GM12875 (cell line): Measurements from ENCODE around the gene FAM135A.

Source experiments
- H3K4me3 ChIP-seq: one replicate; pipeline ENCODE4 v1.5.1; 2011; ENCODE audit warnings: low read depth, low read length, control low read depth
- TF ChIP-seq, protein P1 (sequence below): IDR thresholded peaks from 2 replicates; pipeline ENCODE4 v1.5.1; 2011; ENCODE audit warnings: low read depth, mild to moderate bottlenecking, control low read depth, inconsistent platforms, low read length, moderate library complexity, borderline replicate concordance; ENCODE audit not compliant: insufficient read depth

FAM135A gene

DNA sequence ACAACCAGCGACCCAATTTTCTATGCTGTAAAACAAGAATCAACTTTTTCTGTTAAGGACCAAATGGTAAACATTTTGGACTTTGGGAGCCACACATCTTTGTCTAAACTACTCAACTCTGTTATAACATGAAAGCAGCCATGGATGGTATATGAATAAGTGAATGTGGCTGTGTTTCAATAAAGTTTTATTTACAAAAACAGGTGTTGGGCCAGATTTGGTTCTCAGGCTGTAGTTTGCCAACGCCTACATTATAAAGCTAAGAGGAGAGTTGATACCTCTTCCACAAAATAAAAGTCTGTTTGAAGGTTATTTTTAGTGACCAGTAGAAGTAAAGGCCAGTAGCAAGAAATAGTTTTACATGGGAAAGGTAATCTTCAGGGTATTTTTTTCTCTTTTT, 93.0 kb downstream of the FAM135A start:
- TF ChIP-seq, protein P1, sequence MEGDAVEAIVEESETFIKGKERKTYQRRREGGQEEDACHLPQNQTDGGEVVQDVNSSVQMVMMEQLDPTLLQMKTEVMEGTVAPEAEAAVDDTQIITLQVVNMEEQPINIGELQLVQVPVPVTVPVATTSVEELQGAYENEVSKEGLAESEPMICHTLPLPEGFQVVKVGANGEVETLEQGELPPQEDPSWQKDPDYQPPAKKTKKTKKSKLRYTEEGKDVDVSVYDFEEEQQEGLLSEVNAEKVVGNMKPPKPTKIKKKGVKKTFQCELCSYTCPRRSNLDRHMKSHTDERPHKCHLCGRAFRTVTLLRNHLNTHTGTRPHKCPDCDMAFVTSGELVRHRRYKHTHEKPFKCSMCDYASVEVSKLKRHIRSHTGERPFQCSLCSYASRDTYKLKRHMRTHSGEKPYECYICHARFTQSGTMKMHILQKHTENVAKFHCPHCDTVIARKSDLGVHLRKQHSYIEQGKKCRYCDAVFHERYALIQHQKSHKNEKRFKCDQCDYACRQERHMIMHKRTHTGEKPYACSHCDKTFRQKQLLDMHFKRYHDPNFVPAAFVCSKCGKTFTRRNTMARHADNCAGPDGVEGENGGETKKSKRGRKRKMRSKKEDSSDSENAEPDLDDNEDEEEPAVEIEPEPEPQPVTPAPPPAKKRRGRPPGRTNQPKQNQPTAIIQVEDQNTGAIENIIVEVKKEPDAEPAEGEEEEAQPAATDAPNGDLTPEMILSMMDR = no peak
- H3K4me3 ChIP-seq = no peak overlapping the region

DNA sequence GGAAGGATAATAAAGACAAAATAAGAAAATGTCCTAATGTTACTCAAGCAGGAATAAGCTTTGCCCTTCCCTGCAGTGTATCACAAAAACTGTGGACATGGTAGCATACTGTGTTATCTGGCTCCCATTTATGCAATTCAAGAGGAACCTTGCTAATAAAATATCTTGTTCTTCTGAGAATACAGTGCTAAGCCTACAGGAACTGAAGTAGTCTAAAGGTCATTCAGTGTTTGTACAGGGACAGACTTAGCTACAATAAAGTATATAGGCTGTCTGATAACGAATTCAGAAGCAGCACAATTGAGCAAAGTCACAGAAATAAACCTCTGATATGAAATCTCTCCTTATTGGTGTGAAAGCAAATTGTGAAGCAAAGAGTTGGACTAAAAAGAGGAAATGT, 93.9 kb downstream of the FAM135A start:
- H3K4me3 ChIP-seq = no peak overlapping the region
- TF ChIP-seq, protein P1 = no peak

DNA sequence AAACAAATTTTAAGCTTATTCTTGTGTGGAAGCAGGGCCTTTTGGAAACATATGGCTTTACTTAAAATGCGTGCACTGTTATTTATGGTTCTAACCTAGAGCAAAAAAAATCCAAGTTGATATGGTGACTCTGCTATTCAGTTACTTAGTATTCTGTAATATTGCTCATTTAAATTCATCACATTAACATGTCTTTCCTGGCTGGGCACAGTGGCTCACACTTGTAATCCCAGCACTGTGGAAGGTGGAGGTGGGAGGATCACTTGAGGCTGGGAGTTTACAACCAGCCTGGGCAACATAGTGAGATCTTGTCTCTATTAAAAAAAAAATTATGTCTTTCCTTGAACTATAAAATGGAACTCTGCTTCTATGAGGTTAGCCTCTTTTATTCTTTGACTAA, 95.6 kb downstream of the FAM135A start:
- no peak overlapping the region for H3K4me3 ChIP-seq
- TF ChIP-seq, protein P1 = no peak

DNA sequence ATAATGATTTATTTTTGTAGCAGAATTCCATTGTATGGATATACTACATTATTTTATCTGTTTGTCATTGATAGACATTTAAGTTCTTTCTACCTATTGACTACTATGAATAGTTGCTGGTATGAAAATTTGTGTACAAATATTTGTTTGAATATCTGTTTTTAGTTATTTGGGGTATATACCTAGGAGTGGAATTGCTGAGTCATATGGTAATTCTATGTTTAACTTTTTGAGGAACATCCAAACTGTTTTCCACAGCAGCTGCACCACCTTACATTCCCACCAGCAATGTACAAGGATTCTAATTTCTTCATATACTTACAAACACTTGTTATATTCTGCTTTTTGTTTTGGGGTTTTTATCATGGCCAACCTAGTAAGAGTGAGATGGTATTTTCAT, 97.3 kb downstream of the FAM135A start:
- H3K4me3 ChIP-seq = no peak overlapping the region
- TF ChIP-seq, protein P1 = no peak

DNA sequence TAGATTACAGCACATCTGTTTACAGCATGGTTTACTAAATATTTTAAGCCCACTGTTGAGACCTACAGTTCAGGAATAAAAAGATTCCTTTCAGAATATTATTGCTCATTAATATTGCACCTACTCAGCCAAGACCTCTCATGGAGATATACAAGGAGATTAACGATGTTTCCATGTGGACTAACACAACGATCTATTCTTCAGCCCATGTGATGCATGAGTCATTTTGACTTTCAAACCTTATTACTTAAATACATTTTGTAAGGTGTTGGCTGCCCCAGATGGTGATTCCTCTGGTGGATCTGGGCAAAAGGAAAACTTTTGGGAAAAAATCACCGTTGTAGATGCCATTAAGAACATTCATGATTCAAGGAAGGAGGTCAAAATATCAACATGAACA, 105.4 kb downstream of the FAM135A start:
- TF ChIP-seq, protein P1 = no peak

DNA sequence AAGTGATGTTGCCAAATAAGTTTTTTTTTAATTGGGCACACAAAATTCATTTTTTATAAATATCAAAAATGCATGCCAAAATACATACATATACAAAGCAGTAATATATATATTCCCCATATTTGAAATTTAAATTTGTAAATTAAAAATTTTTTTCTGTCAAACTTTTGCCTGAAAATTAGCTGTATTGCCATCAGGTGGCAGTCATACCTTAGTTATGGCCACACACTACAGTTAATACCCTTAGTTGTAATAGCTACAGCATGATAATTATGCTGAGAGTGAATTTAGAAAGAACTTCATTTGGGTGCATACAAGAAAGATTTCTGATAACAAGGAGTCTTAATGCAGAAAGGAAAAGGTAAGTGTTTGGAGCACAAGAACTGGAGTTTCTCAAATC, 107.3 kb downstream of the FAM135A start:
- TF ChIP-seq, protein P1 = no peak
- no peak overlapping the region for H3K4me3 ChIP-seq

More for the DNA sequence above, 105.4 kb downstream of the FAM135A start:
- H3K4me3 ChIP-seq = no peak overlapping the region

DNA sequence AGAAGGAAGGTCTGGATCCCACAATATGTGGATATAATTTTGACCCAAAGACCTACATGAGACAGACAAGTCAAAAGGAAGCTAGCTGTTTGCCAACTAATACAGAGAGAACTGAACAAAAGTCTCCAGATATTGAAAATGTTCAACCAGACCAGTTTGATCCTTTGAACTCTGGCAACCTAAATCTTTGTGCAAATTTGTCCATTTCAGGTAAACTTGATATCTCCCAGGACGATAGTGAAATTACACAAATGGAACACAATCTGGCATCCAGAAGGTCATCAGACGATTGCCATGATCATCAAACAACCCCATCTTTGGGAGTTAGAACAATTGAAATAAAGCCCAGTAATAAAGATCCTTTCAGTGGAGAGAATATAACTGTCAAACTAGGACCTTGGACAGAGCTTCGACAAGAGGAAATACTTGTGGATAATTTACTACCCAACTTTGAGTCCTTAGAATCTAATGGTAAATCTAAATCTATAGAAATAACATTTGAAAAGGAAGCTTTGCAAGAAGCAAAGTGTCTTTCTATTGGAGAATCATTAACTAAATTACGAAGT, 111.5 kb downstream of the FAM135A start:
- TF ChIP-seq, protein P1 = no peak
- H3K4me3 ChIP-seq = no peak overlapping the region
